GM12891 (cell line): Measurements from ENCODE around the gene F7.

Source experiments
- PAX5 ChIP-seq: IDR thresholded peaks from 2 replicates; pipeline ENCODE4 v1.6.1; 2011; ENCODE audit warnings: low read length, moderate library complexity, mild to moderate bottlenecking; ENCODE audit not compliant: insufficient read depth, severe bottlenecking
- POLR2A ChIP-seq: IDR thresholded peaks from 2 replicates; pipeline ENCODE4 v1.6.1; 2011; ENCODE audit warnings: low read depth, low read length, control low read depth
- POLR2AphosphoS5 ChIP-seq: IDR thresholded peaks from 2 replicates; pipeline ENCODE4 v1.6.1; 2011; ENCODE audit warnings: low read depth, low read length, control low read depth
- POU2F2 ChIP-seq: IDR thresholded peaks from 2 replicates; pipeline ENCODE4 v1.6.1; 2011; ENCODE audit warnings: low read depth, mild to moderate bottlenecking, control low read depth, low read length, moderate library complexity
- SPI1 ChIP-seq: IDR thresholded peaks from 2 replicates; pipeline ENCODE4 v1.6.1; 2011; ENCODE audit warnings: low read depth, low read length, control low read depth
- TAF1 ChIP-seq: IDR thresholded peaks from 2 replicates; pipeline ENCODE4 v1.6.1; 2011; ENCODE audit warnings: low read depth, low read length, control low read depth

GRCh38 chr13:113064534-113065405 lies 40.8 kb upstream of the F7 start:
- no peak for TF ChIP-seq POLR2AphosphoS5
- TF ChIP-seq POLR2A, result no peak
- TF ChIP-seq SPI1, result no peak
- TF ChIP-seq POU2F2, result no peak
- no peak for TF ChIP-seq PAX5
- TF ChIP-seq TAF1, result no peak
